K562 (cell line): ENCODE results near the gene CD109. TPM values are rescaled to one million over a fixed set of nuclear protein-coding genes. Genes with fewer than 3 reads are reported as not detected.
A peak's percentile ranks its signal among the peaks of the same experiment; 100 is the strongest.

Experiments used
- BACH1 ChIP-seq: fragments of 200-800 bp; sonication (Bioruptor generic); IDR thresholded peaks from 2 replicates; pipeline ENCODE4 v1.6.1; 2016; ENCODE audit warnings: missing genetic modification characterization, missing compliant biosample characterization
- C11orf30 ChIP-seq: fragments of 450-650 bp; IDR thresholded peaks from 2 replicates; pipeline ENCODE4 v1.6.1; 2016; ENCODE audit warnings: low read depth, mild to moderate bottlenecking
- ELF1 ChIP-seq: fragments of 200-800 bp; sonication (Bioruptor generic); IDR thresholded peaks from 2 replicates; pipeline ENCODE4 v1.6.1; 2016; ENCODE audit warnings: missing genetic modification characterization, missing compliant biosample characterization
- HOXB6 ChIP-seq: fragments of 250-450 bp; sonication (Bioruptor Pico); IDR thresholded peaks from 2 replicates; pipeline ENCODE4 v1.5.1; 2022; ENCODE audit warnings: mild to moderate bottlenecking, borderline replicate concordance
- KDM1A ChIP-seq, 2 experiments: fragments of 450-650 bp; IDR thresholded peaks; 2 replicates each; pipeline ENCODE4 v1.6.1; 2016; ENCODE audit warnings: mild to moderate bottlenecking in 2 of 2
- MAX ChIP-seq: sonication (generic); formaldehyde crosslinking; IDR thresholded peaks from 2 replicates; pipeline ENCODE4 v1.9.0; 2022; ENCODE audit warnings: mild to moderate bottlenecking, missing genetic modification reagents
- NFRKB ChIP-seq: fragments of 450-650 bp; IDR thresholded peaks from 2 replicates; pipeline ENCODE4 v1.6.1; 2016; ENCODE audit warnings: low read depth
- NR4A1 ChIP-seq, 2 experiments: fragments of 250-450 bp in 1 of 2; fragments of 450-650 bp in 1 of 2; sonication (Bioruptor Pico) in 1 of 2; IDR thresholded peaks; 2 replicates each; pipeline versions ENCODE4 v1.4.0 to v1.6.1; 2016 to 2020; ENCODE audit warnings: mild to moderate bottlenecking in 2 of 2, missing compliant biosample characterization in 1 of 2, missing genetic modification characterization in 1 of 2, moderate library complexity in 1 of 2
- REST ChIP-seq, 2 experiments: fragments of 450-650 bp; formaldehyde crosslinking in 1 of 2; IDR thresholded peaks; 2 replicates each; pipeline versions ENCODE4 v1.4.0 to v1.6.1; 2014 to 2020; ENCODE audit warnings: mild to moderate bottlenecking in 2 of 2, borderline replicate concordance in 1 of 2, low read depth in 1 of 2
- THAP7 ChIP-seq: fragments of 250-450 bp; sonication (Bioruptor Pico); IDR thresholded peaks from 2 replicates; pipeline ENCODE4 v1.5.0; 2021
- ZBTB5 ChIP-seq: fragments of 450-650 bp; IDR thresholded peaks from 2 replicates; pipeline ENCODE4 v1.6.1; 2017; ENCODE audit warnings: antibody characterized with exemption
- ZNF121 ChIP-seq: sonication (generic); formaldehyde crosslinking; conservative IDR thresholded peaks from 2 replicates; pipeline ENCODE4 v1.8.0; 2022; ENCODE audit warnings: missing genetic modification reagents
- ZNF277 ChIP-seq: fragments of 250-450 bp; sonication (Bioruptor Pico); IDR thresholded peaks from 2 replicates; pipeline ENCODE4 v1.8.0; 2022; ENCODE audit warnings: inconsistent platforms, mild to moderate bottlenecking, moderate library complexity, borderline replicate concordance
- ZSCAN32 ChIP-seq: fragments of 450-650 bp; formaldehyde crosslinking; IDR thresholded peaks from 2 replicates; pipeline ENCODE4 v1.4.0; 2020; ENCODE audit warnings: mild to moderate bottlenecking, moderate library complexity
- polyA plus RNA-seq, 8 experiments: library from polyadenylated mRNA; depleted of rRNA in 4 of 8; stranded (reverse) in 5 of 8; unstranded in 3 of 8; fragments of >200 nt; fragmentation: Nextera tagmentation in 2 of 8; fragmentation: Illumina TruSeq in 1 of 8; extraction: Ambion mirVana in 2 of 8; extraction: Trizol in 1 of 8; gene quantifications; 2 replicates each; pipeline versions ENCODE4 v1.2.1 to v1.2.3, GENCODE V29; 2011 to 2014; ENCODE audit warnings: inconsistent platforms in 1 of 8, missing spikeins in 1 of 8
- total RNA-seq, 7 experiments: library from RNA; depleted of rRNA in 6 of 7; stranded (reverse); fragments of >200 nt in 6 of 7; fragmentation: Illumina TruSeq in 2 of 7; extraction: Trizol in 2 of 7; gene quantifications; 2 replicates each; pipeline versions ENCODE4 v1.2.1 to v1.2.3, GENCODE V29; 2011 to 2021; ENCODE audit warnings: low replicate concordance in 1 of 7

CD109 gene
- total and polyA plus RNA-seq, 9 of the 15 experiments (the other 6 are each of a cell fraction or from before 2014, with no cell fraction given), result under 0.01 to 0.22 (median 0.11) TPM

- TF ChIP-seq ZNF277 (CRISPR knock-in tag), result no peak
- TF ChIP-seq ELF1, result no peak; the same call in 1 of the 2 replicates
- TF ChIP-seq THAP7, result no peak
- TF ChIP-seq REST (IDR thresholded peaks at IDR 0.05; ENCODE audit: borderline replicate concordance), result no peak
- no peak for TF ChIP-seq REST (CRISPR knock-in tag; IDR thresholded peaks at IDR 0.05; ENCODE audit: low read depth)
- no peak for TF ChIP-seq ZNF121 (CRISPR knock-in tag)
- peak; percentile 34; the same call in 1 of the 2 replicates for TF ChIP-seq NFRKB
- peak; percentile 79 for TF ChIP-seq MAX (CRISPR knock-in tag)
- no peak for TF ChIP-seq NR4A1 (CRISPR knock-in tag; IDR thresholded peaks at IDR 0.05)
- peak; percentile 14; the same call in 1 of the 2 replicates for TF ChIP-seq NR4A1 (tag; IDR thresholded peaks at IDR 0.05)
- no peak for TF ChIP-seq KDM1A (IDR thresholded peaks at IDR 0.05)
- no peak for TF ChIP-seq HOXB6 (CRISPR knock-in tag)
- no peak for TF ChIP-seq ZBTB5
- no peak for TF ChIP-seq BACH1 (tag)
- no peak for TF ChIP-seq C11orf30
- no peak for TF ChIP-seq ZSCAN32 (CRISPR knock-in tag)
These were observed 42.2 kb upstream of the CD109 start, which contains the start of gene SLC17A5 (continued) for GRCh38 chr6:73653571-73654424.
